PC-9 (cell line): ENCODE results near the gene SEC11A. TPM values are rescaled to one million over a fixed set of nuclear protein-coding genes. Genes with fewer than 3 reads are reported as not detected.

Experiments
- BruUV-seq: library from RNA; stranded (reverse); fragments of 400-500 nt; replicated peaks from 2 replicates; lab custom pipeline; 2021; lab: Mats Ljungman, UMichigan
- CTCF ChIA-PET: fragments of 300-600 bp; sonication (Branson Sonifier 250); formaldehyde crosslinking; loops from one replicate; lab custom pipeline; 2022; ENCODE audit warnings: antibody characterized with exemption; lab: Charles Lee
- POLR2A ChIA-PET: fragments of 300-600 bp; sonication (Branson Sonifier 250); formaldehyde crosslinking; loops from one replicate; lab custom pipeline; 2022; ENCODE audit warnings: antibody characterized with exemption; ENCODE audit not compliant: unreplicated experiment; lab: Charles Lee
- DNase-seq, 2 experiments: peaks; one replicate each; pipeline versions ENCODE4 v3.0.0 to v3.0.0-alpha.2; 2015 to 2022; ENCODE audit warnings: mixed read lengths in 1 of 2
- H2AFZ ChIP-seq: fragments of 200-600 bp; sonication (generic); 2 replicates; pipeline ENCODE4 v1.8.1; 2017; ENCODE audit warnings: antibody characterized with exemption
- H3F3A ChIP-seq: fragments of 200-600 bp; sonication (generic); 2 replicates; pipeline ENCODE4 v1.8.1; 2017; ENCODE audit warnings: antibody characterized with exemption, mild to moderate bottlenecking, low read depth; ENCODE audit not compliant: insufficient read depth
- H3K27ac ChIP-seq: fragments of 200-600 bp; sonication (generic); 2 replicates; pipeline ENCODE4 v1.6.1; 2016; ENCODE audit warnings: mixed run types
- H3K27me3 ChIP-seq: fragments of 200-600 bp; sonication (generic); 2 replicates; pipeline ENCODE4 v1.6.1; 2016; ENCODE audit warnings: low read depth, mixed run types; ENCODE audit not compliant: insufficient read depth
- H3K36me3 ChIP-seq: fragments of 200-600 bp; sonication (generic); 2 replicates; pipeline ENCODE4 v1.6.1; 2016; ENCODE audit warnings: low read depth, mixed run types
- H3K4me1 ChIP-seq: fragments of 200-600 bp; sonication (generic); replicated peaks from 2 replicates; pipeline ENCODE4 v1.6.1; 2016; ENCODE audit warnings: mixed run types; ENCODE audit not compliant: insufficient read depth
- H3K4me2 ChIP-seq: fragments of 200-600 bp; sonication (generic); 2 replicates; pipeline ENCODE4 v1.6.1; 2017; ENCODE audit warnings: mixed run types
- H3K4me3 ChIP-seq: fragments of 200-600 bp; sonication (generic); 2 replicates; pipeline ENCODE4 v1.6.1; 2016; ENCODE audit warnings: mixed run types
- H3K79me2 ChIP-seq: fragments of 200-600 bp; sonication (generic); 2 replicates; pipeline ENCODE4 v1.6.1; 2017; ENCODE audit warnings: low read depth, mixed run types
- H3K9me2 ChIP-seq: fragments of 200-600 bp; sonication (generic); 2 replicates; pipeline ENCODE4 v1.8.1; 2017; ENCODE audit warnings: mild to moderate bottlenecking; ENCODE audit not compliant: insufficient read depth
- H3K9me3 ChIP-seq: fragments of 200-600 bp; sonication (generic); 2 replicates; pipeline ENCODE4 v1.8.1; 2016; ENCODE audit warnings: low read depth; ENCODE audit not compliant: insufficient read depth
- H4K20me1 ChIP-seq: fragments of 200-600 bp; sonication (generic); 2 replicates; pipeline ENCODE4 v1.8.1; 2017; ENCODE audit not compliant: insufficient read depth
- CTCF ChIP-seq: fragments of 200-600 bp; sonication (generic); conservative IDR thresholded peaks from 2 replicates; pipeline ENCODE4 v1.6.1; 2017; ENCODE audit warnings: mixed run types, antibody characterized with exemption, mild to moderate bottlenecking, moderate library complexity
- EZH2 ChIP-seq: fragments of 200-600 bp; sonication (generic); IDR thresholded peaks from 2 replicates; pipeline ENCODE4 v1.8.0; 2017; ENCODE audit warnings: antibody characterized with exemption, low read depth
- intact Hi-C: fragments of 100-400 bp; cut with micrococcal nuclease; formaldehyde crosslinking; loops from one replicate; pipeline ENCODE4 v1.10.0; 2022; ENCODE audit not compliant: unreplicated experiment
- total RNA-seq: library from RNA; stranded (reverse); gene quantifications from 2 replicates; pipeline ENCODE4 v1.2.3, GENCODE V29; 2021

Gene SEC11A
- total RNA-seq, 1 experiment from 2014 or later: 174 TPM

- H3K27me3 ChIP-seq: no peaks in the 10 kb centered on the region
- H3K27ac ChIP-seq: peak overlapping the region; percentile 85
- H2AFZ ChIP-seq: peak overlapping the region; percentile 85
- TF ChIP-seq CTCF (no peak), EZH2 (no peak)
- peak overlapping the region; percentile 94 for H3K4me2 ChIP-seq
- H3F3A ChIP-seq: peaks cover 19% of the 10 kb centered on the region; the same call in 1 of the 2 replicates
- H3K4me1 ChIP-seq: peaks cover 15% of the 10 kb centered on the region
- H3K4me3 ChIP-seq: peak overlapping the region; percentile 67
- intact Hi-C loops: loop anchor here (1.0 to 5.0 kb wide), 3 partner anchors 20 to 113 kb away; partner anchors contain the start of genes ZNF592 and ZSCAN2
- POLR2A ChIA-PET: interaction anchor here (0.7 to 1.9 kb wide), 2 partner anchors 20 to 22 kb away, joined by 7 to 31 read pairs; no protein-coding TSS in a partner anchor
- CTCF ChIA-PET: interaction anchor here (0.8 to 1.6 kb wide), 3 partner anchors 12 to 105 kb away, joined by 3 to 8 read pairs (median 3); no protein-coding TSS in a partner anchor
- H3K36me3 ChIP-seq: peaks cover 14% of the 10 kb centered on the region; the same call in 1 of the 2 replicates
- no peaks in the 10 kb centered on the region for H3K9me3 ChIP-seq
- TSS peak; percentile 41 for BruUV-seq
- peaks cover 63% of the 10 kb centered on the region for H3K79me2 ChIP-seq
- H4K20me1 ChIP-seq: peaks cover 37% of the 10 kb centered on the region
- H3K9me2 ChIP-seq: no peaks in the 10 kb centered on the region
- peak in 1 of 2 experiments; percentile 3 for DNase-seq
Observed at GRCh38 chr15:84715441-84716035, 401 bp downstream of the SEC11A start.

- no peaks in the 10 kb centered on the region; the same call in 1 of the 2 replicates for H3K9me3 ChIP-seq
- peak overlapping the region; percentile 67 for H3K4me3 ChIP-seq
- peaks cover 37% of the 10 kb centered on the region for H4K20me1 ChIP-seq
- H3K36me3 ChIP-seq: peaks cover 15% of the 10 kb centered on the region
- no peak for DNase-seq
- TF ChIP-seq EZH2: no peak
- no peak for TF ChIP-seq CTCF
- H3K9me2 ChIP-seq: no peaks in the 10 kb centered on the region
- POLR2A ChIA-PET: no interaction called here
- peaks cover 68% of the 10 kb centered on the region for H3K79me2 ChIP-seq
- H3K27ac ChIP-seq: peak overlapping the region; percentile 85
- H2AFZ ChIP-seq: no peak overlapping the region
- peak overlapping the region; percentile 94 for H3K4me2 ChIP-seq
- CTCF ChIA-PET: interaction anchor here (0.8 to 1.1 kb wide), 2 partner anchors 29 to 106 kb away, joined by 3 to 8 read pairs; no protein-coding TSS in a partner anchor
- peaks cover 20% of the 10 kb centered on the region; the same call in 1 of the 2 replicates for H3F3A ChIP-seq
- H3K4me1 ChIP-seq: peaks cover 15% of the 10 kb centered on the region
- no TSS peak for BruUV-seq
- no peaks in the 10 kb centered on the region for H3K27me3 ChIP-seq
- intact Hi-C loops: loop anchor here (5.0 kb wide), 1 partner anchor 113 kb away; the partner anchor contains the start of gene ZSCAN2
Observed at GRCh38 chr15:84714821-84715220, 1.1 kb downstream of the SEC11A start.

- peaks cover 20% of the 10 kb centered on the region for H3K36me3 ChIP-seq
- DNase-seq: no peak
- peaks cover 73% of the 10 kb centered on the region for H3K79me2 ChIP-seq
- no peak overlapping the region for H2AFZ ChIP-seq
- ChIA-PET POLR2A (no interaction called here), CTCF (no interaction called here)
- peak overlapping the region; percentile 67 for H3K4me3 ChIP-seq
- H3K27me3 ChIP-seq: no peaks in the 10 kb centered on the region
- peaks cover 23% of the 10 kb centered on the region; the same call in 1 of the 2 replicates for H3F3A ChIP-seq
- BruUV-seq: no TSS peak
- H3K27ac ChIP-seq: peak overlapping the region; percentile 85; the same call in 1 of the 2 replicates
- peak overlapping the region; percentile 94 for H3K4me2 ChIP-seq
- no peaks in the 10 kb centered on the region for H3K9me2 ChIP-seq
- no peaks in the 10 kb centered on the region; the same call in 1 of the 2 replicates for H3K9me3 ChIP-seq
- intact Hi-C loops: no loop called here
- H3K4me1 ChIP-seq: peaks cover 15% of the 10 kb centered on the region
- TF ChIP-seq EZH2 (no peak), CTCF (no peak)
- H4K20me1 ChIP-seq: peaks cover 37% of the 10 kb centered on the region
Observed at GRCh38 chr15:84714372-84714771, 1.6 kb downstream of the SEC11A start.
